IPS DF 6.9 (cell line): ENCODE measurements around the gene LRP10.

Experiments
- DNase-seq: peaks from one replicate; pipeline ENCODE4 v3.0.0-alpha.2; 2013; ENCODE audit warnings: low read depth, low spot score
- H3K27ac ChIP-seq: one replicate; pipeline ENCODE4 v1.5.1; 2013; ENCODE audit warnings: low read length, control low read depth
- H3K27me3 ChIP-seq: 2 replicates; pipeline ENCODE4 v1.6.1; 2013; ENCODE audit warnings: mild to moderate bottlenecking, low read length; ENCODE audit not compliant: control insufficient read depth, insufficient read depth
- H3K36me3 ChIP-seq: 2 replicates; pipeline ENCODE4 v1.6.1; 2013; ENCODE audit warnings: low read length; ENCODE audit not compliant: control insufficient read depth, insufficient read depth
- H3K4me1 ChIP-seq: 2 replicates; pipeline ENCODE4 v1.6.1; 2013; ENCODE audit warnings: low read length; ENCODE audit not compliant: control insufficient read depth, insufficient read depth
- H3K4me3 ChIP-seq: 2 replicates; pipeline ENCODE4 v1.5.1; 2013; ENCODE audit warnings: mild to moderate bottlenecking, low read length
- H3K9me3 ChIP-seq: 2 replicates; pipeline ENCODE4 v1.6.1; 2013; ENCODE audit warnings: low read length, inconsistent platforms; ENCODE audit not compliant: control insufficient read depth, insufficient read depth
- WGBS: extraction: QIAGEN DNeasy Blood & Tissue Kit; methylation state at CpG from one replicate; pipeline ENCODE4 v1.1.7; 2013; ENCODE audit warnings: mixed read lengths, missing lambda C conversion rate; ENCODE audit not compliant: insufficient read length, insufficient coverage; 5-methylcytosine and 5-hydroxymethylcytosine counted together

The LRP10 gene

DNA sequence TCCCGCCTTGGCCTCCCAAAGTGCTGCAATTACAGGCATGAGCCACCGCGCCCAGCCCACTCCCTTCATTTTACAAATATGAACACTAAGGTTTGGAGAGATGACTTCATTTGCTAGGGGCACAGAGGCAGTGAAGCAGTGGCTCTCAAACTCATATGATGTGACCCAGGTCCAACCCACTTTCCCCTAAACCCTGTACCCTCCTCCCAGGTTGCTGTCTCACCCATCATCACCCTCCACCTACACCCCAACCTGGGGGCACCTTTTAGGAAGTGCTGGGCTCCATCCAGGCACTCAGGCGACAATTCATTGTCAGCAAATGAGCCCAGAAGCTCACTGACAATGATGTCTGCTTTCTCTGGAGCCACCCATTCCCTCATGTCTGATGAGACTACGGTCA, 52.2 kb downstream of the LRP10 start:
- Histone ChIP-seq H3K4me1 (no peaks in the 10 kb centered on the region), H3K9me3 (no peaks in the 10 kb centered on the region), H3K27ac (no peak overlapping the region), H3K4me3 (no peak overlapping the region), H3K36me3 (peaks cover 30% of the 10 kb centered on the region), H3K27me3 (no peaks in the 10 kb centered on the region)
- no peak for DNase-seq
- no CpG with 5 or more reads among the region's 5 CpGs for WGBS

DNA sequence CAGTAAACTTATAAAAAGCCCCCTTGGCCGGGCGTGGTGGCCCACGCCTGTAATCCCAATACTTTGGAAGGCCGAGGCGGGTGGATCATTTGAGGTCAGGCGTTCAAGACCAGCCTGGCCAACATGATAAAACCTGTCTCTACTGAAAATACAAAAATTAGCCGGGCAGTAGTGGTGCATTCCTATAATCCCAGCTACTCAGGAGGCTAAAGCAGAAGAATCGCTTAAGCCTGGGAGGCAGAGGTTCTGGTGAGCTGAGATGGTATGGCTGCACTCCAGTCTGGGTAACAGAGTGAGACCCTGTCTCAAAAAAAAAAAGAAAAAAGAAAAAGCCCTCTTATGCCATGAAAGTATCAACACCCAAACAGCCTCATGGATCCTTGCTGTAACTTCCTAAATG, 54.0 kb downstream of the LRP10 start:
- WGBS, result no CpG with 5 or more reads among the region's 8 CpGs

DNA sequence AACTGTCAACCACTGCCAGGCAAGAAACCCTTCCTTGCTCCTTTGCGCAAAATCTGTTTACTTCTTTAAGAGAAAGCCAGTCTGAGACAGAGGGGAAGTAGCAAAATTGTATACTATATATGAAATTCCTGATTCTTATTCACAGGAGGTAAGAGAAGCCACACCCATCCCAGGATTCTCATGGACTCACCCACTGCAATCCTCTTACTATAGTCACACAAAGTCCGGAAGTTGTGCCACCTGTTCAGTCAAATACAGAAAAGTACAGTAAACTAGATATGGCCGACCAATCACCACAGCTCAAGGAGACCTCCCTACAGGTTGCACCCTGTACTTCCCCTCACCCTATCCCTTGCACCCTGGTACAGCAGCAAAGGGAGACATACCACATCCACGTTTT, 54.8 kb downstream of the LRP10 start:
- Histone ChIP-seq H3K36me3 (peaks cover 21% of the 10 kb centered on the region), H3K27ac (no peak overlapping the region), H3K4me1 (no peaks in the 10 kb centered on the region), H3K4me3 (no peak overlapping the region), H3K9me3 (no peaks in the 10 kb centered on the region), H3K27me3 (no peaks in the 10 kb centered on the region)
- no peak for DNase-seq
- WGBS, result no CpG with 5 or more reads among the region's 4 CpGs

More for the DNA sequence above, 54.0 kb downstream of the LRP10 start:
- Histone ChIP-seq H3K4me3 (no peak overlapping the region), H3K9me3 (no peaks in the 10 kb centered on the region), H3K27me3 (no peaks in the 10 kb centered on the region), H3K36me3 (peaks cover 27% of the 10 kb centered on the region), H3K4me1 (no peaks in the 10 kb centered on the region), H3K27ac (no peak overlapping the region)
- no peak for DNase-seq

DNA sequence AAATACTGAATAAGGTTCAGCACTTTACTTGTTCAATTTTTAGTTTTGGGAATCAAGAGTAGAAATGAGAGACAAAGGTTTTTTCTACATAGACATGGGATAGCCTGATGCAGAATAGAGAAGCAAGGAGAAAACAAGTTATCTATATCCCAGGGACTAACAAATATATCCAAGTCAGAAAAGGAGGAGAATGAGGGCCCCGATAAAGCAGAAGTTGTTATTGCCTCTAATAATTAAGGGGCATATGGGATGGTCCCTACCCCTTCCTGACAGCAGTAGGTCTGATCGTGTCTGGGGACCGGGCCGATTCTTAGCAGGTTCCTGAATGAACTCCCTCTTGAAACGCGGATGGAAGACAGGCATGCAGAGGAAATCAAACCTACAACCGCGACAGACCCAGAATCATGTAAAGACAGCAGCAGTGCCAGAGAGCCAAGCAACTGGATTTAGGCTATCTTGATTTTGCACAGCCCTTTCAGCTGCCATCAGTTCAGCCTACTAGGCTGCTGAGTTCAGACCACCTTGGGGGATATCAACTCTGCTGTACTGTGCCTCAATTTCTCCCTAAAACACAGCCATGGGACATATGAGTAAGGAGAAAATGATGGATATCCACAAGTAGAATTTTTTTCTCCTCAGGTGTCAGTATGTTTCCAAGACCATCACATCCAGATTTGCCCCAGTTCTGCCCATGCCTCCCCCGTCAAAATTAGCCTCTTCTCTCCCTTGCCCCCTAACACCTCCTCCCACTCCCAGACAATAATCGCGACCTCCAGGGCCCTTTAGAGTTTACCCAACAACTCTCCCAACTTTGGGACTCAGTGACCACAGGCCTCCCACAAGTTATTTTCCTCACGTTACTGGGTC, 56.9 kb downstream of the LRP10 start:
- H3K27ac ChIP-seq, result no peak overlapping the region
- H3K9me3 ChIP-seq, result no peaks in the 10 kb centered on the region
- peaks cover 11% of the 10 kb centered on the region for H3K36me3 ChIP-seq
- H3K4me3 ChIP-seq, result peak overlapping the region; percentile 56
- no CpG with 5 or more reads among the region's 12 CpGs for WGBS
- no peaks in the 10 kb centered on the region for H3K27me3 ChIP-seq
- DNase-seq, result no peak
- H3K4me1 ChIP-seq, result no peaks in the 10 kb centered on the region

DNA sequence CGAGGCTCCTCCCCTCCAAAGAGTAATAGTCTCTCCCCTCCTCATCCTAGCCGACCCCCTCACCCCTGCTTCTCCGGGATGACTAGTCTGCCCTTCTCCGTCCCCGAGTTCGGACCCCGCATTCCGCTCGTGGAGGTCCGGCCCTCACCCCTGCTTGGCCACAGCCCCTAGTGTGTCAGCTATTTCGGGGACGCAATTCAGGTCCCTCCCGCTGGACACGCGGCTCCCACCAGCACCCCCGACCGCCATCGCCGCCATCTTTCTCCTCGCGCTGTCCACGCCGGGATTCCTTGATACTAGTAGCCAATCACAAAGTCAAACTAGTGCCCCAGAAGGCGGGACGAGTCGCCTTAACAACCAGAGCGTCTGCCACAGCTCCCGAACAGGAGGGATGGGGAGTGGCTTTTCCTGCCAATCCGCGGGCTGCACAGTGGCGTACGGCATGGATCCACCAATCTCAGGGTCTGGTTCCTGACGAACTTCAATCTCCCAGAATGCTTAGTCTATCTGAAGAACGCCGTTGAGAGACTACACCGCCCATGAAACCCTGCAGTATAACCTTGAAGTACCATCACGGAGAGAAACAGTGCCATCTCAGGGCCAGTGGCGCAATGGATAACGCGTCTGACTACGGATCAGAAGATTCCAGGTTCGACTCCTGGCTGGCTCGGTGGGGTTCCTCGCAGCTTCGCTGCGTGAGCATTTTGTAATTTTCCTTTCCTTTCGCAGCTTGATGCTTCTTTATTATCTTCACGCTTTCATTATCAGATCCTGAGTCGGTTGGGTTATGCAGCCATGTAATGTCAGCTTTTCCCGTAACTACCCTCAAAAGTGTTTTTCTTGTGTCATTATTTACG, 57.8 kb downstream of the LRP10 start, which contains the start of gene PRMT5:
PRMT5 (minus strand) TSS at position 273 of the 857 bp plus-strand sequence; CDS start at position 258, 15 bp downstream.
- WGBS, result no CpG with 5 or more reads among the region's 51 CpGs
- DNase-seq, result peak; percentile 97
- peak within 1 kb of the TSS; percentile 56 for H3K4me3 ChIP-seq
- H3K27me3 ChIP-seq, result no peaks in the 10 kb centered on the region
- H3K4me1 ChIP-seq, result no peaks in the 10 kb centered on the region
- H3K9me3 ChIP-seq, result no peaks in the 10 kb centered on the region
- peaks cover 5% of the 10 kb centered on the region for H3K36me3 ChIP-seq
- no peak within 1 kb of the TSS for H3K27ac ChIP-seq

DNA sequence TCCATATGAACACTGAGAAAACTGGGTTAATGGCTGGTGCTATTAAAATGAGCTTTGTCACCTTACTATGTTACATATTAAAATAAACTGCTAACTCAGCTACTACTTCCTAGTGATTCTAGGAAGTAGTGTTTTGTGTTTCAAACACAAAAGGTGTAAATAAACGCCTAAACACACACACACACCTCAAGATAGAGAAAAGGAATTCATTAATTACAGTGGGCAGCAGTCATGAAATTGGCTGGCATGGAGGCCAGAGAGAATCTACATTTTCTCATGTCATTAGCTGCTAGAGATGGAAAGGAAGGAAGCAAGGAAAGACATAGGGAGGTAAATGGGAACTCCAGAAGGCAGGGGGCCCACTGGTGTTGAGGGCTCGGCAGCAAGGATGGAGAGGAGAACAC, 58.4 kb downstream of the LRP10 start:
- Histone ChIP-seq H3K27ac (no peak overlapping the region), H3K27me3 (no peaks in the 10 kb centered on the region), H3K36me3 (peaks cover 3% of the 10 kb centered on the region; the same call in 1 of the 2 replicates), H3K4me1 (no peaks in the 10 kb centered on the region), H3K4me3 (peak overlapping the region; percentile 56; the same call in 1 of the 2 replicates), H3K9me3 (no peaks in the 10 kb centered on the region)
- no peak for DNase-seq
- no CpG with 5 or more reads among the region's 2 CpGs for WGBS
